Measurements from ENCODE around the gene MYOC.
"Not testable (repeated sequence)": the region's sequence is repeated elsewhere in the genome, so short reads cannot be mapped to it uniquely, and the experiment has no call there.

The MYOC gene

GRCh38 chr1:171611306-171611705 is 41.2 kb downstream of the MYOC start:
- no peak for DNase-seq (ENCODE audit: low read depth in 1 of 2, low spot score in 1 of 2)

DNA sequence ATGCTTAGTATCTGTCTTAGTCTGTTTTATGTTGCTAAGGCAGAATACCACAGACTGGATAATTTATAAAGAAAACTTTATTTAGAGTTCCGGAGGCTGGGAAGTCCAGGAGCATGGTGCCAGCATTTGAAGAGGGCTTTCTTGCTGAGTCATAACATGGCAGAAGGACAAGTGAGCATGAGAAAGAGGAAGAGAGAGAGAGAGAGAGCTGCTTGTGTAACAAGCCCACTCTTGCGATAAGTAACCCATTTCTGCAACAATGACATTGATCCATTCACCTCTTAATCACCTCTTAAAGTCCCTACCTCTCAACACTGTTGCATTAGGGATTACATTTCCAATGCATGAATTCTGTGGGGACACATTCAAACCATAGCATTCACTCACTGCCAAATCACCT is 42.1 kb downstream of the MYOC start:
- no peak for DNase-seq (ENCODE audit: low read depth in 1 of 2, low spot score in 1 of 2)

GRCh38 chr1:171606402-171606941 is 46.0 kb downstream of the MYOC start:
- no peak for DNase-seq (ENCODE audit: low read depth in 1 of 2, low spot score in 1 of 2)

DNA sequence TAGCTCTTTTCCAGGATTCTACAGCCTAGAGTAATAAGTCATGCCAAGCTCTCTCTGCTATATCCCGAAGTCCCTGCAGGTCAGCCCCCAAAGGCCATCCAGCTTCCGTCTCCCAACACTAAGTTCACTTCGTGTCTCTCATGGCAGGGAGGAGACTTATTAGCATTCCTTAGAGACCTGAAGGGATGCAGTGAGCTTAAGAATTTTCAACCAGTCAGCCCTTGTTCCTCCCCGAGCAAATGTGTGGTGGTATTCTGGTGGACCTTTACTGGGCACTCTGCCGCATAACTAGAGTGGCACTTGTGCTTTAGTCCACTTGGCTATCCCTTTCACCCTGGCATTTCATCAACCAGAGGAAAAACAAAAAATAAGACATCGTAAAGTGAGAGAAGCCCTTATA is 49.4 kb downstream of the MYOC start:
- not testable (repeated sequence) for DNase-seq (ENCODE audit: low read depth in 1 of 2, low spot score in 1 of 2)

DNA sequence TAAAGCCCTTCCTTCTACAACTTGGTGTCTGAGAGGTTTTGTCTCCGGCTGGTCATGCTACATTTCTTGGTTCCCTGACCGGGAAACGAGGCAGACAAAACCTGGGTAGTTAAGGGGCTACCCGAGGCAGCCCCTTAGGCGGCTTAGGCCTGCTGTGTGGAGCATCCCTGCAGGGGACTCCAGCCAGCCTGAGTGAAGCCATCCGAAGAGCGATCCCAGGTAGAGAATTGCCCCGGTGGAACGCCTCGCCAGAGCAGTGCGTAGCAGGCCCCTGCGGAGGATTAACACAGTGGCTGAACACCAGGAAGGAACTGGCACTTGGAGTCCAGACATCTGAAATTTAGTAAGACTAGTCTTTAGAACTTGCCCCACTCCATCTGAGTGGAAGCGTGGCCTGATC is 51.6 kb downstream of the MYOC start:
- DNase-seq (ENCODE audit: low read depth in 1 of 2, low spot score in 1 of 2): no peak

DNA sequence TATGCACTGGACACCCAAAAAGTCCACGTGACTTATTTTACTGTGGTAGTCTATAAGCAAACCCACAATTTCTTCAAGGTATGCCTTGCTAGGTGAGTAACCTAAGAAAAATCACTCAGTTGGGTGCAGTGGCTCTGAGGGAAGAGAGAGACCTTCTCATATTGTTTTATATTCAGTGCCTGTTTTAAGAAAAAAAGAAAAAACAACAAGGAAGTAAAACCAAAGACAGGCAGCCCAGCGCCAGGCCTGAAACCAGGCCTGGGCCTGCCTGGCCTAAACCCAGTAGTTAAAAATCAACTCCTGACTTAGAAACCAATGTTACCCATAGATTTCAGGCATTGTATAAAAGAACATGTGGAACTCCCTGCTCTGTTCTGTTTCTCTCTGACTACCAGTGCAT is 52.2 kb downstream of the MYOC start:
- DNase-seq (ENCODE audit: low read depth in 1 of 2, low spot score in 1 of 2): not testable (repeated sequence)

DNA sequence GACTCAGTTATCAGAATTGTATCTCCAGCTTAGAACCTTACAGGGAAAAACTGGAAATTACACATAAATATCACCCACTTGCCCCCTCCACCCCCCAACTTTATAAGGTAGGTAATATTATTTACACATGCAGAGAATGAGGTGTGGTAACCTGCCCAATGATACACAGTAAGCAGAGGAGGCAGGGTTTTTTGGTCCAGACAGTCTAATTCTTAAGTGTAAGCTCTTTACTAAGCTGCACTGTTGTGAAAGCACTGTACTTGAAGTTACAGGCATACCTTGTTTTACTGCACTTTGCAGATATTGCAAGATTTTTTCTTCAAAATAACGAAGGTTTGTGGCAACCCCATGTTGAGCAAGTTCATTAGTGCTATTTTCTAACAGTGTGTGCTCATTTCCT is 55.3 kb downstream of the MYOC start:
- DNase-seq (ENCODE audit: low read depth in 1 of 2, low spot score in 1 of 2): no peak

GRCh38 chr1:171596705-171597104 is 55.8 kb downstream of the MYOC start:
- no peak for DNase-seq (ENCODE audit: low read depth in 1 of 2, low spot score in 1 of 2)

DNA sequence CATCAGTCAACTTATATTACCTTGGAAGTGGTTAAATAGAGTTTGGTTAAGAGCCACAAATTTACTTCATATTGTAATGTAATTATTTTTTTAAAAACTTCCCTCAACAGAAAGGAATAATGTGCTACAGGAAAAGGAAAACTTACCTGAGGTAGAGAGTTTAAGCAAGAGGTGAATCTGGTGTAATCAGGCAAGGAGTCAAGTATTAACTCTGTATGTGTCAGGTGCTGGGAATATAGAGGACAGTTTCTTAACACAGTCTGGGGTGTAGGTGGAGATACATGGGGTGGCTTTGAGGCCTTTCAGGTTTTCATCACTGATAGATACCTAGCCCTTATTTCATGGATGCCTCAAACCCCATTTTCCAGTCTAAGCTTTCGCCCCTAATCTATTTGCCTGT is 56.4 kb downstream of the MYOC start:
- DNase-seq (ENCODE audit: low read depth in 1 of 2, low spot score in 1 of 2): no peak

DNA sequence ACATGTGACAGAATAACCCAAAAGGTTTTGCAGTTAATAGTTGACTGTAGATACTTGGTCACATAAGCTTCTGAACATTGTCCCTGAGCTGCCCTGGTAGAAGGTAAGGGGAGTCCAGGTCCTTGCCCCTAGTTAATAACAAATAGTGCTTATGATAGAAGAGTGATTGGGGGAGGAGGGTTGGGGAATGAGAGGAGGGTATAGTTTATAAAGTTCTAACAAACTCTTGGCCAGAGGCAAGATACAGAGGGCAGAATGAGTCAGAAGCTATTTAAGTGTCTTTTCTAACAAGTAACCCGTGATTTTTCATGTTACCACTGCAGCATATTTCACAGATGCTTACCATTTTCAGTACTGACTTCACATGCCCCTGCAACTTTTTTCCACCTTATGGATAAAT is 57.2 kb downstream of the MYOC start:
- no peak for DNase-seq (ENCODE audit: low read depth in 1 of 2, low spot score in 1 of 2)

- no peak for DNase-seq (ENCODE audit: low read depth in 1 of 2, low spot score in 1 of 2)
These were observed 62.5 kb downstream of the MYOC start for GRCh38 chr1:171590022-171590421.

GRCh38 chr1:171588230-171588629 is 64.3 kb downstream of the MYOC start:
- DNase-seq (ENCODE audit: low read depth in 1 of 2, low spot score in 1 of 2): no peak

DNA sequence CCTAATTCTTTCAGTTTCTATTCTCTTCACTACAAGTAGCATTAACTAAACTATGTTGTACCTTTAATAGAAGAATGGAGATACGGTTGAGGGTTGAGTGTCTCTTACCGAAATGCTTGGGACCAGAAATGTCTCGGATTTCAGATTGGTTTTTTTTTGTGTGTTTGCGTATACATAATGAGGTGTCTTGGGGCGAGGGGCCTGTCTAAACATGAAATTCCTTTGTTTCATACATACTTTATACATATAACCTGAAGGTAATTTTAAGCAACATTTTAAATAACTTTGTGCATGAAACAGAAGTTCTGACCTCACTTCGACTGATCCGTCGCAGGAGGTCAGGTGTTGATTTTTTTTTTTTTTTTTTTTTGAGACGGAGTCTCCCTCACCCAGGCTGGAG is 66.8 kb downstream of the MYOC start:
- no peak for DNase-seq (ENCODE audit: low read depth in 1 of 2, low spot score in 1 of 2)
